22Rv1 (cell line): ENCODE results near the gene LRRIQ4.

Source experiments
- ZFX ChIP-seq: fragments of 450-650 bp; IDR thresholded peaks from 2 replicates; pipeline ENCODE4 v1.6.1; 2017; ENCODE audit warnings: antibody characterized with exemption, borderline replicate concordance
- TF ChIP-seq, protein P1 (sequence below): fragments of 450-650 bp; IDR thresholded peaks from 2 replicates; pipeline ENCODE4 v1.5.1; 2017; ENCODE audit warnings: mild to moderate bottlenecking

DNA sequence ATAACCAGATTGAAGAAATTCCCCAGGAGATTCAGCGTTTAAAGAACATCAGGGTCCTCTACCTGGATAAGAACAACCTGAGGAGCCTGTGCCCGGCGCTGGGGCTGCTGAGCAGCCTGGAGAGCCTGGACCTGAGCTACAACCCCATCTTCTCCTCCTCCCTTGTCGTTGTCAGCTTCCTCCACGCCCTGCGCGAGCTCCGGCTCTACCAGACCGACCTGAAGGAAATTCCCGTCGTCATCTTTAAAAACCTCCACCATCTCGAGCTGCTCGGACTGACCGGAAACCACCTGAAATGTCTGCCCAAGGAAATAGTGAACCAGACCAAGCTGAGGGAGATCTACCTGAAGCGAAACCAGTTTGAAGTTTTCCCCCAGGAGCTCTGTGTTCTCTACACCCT lies 9.4 kb downstream of the LRRIQ4 start:
- TF ChIP-seq, protein P1, sequence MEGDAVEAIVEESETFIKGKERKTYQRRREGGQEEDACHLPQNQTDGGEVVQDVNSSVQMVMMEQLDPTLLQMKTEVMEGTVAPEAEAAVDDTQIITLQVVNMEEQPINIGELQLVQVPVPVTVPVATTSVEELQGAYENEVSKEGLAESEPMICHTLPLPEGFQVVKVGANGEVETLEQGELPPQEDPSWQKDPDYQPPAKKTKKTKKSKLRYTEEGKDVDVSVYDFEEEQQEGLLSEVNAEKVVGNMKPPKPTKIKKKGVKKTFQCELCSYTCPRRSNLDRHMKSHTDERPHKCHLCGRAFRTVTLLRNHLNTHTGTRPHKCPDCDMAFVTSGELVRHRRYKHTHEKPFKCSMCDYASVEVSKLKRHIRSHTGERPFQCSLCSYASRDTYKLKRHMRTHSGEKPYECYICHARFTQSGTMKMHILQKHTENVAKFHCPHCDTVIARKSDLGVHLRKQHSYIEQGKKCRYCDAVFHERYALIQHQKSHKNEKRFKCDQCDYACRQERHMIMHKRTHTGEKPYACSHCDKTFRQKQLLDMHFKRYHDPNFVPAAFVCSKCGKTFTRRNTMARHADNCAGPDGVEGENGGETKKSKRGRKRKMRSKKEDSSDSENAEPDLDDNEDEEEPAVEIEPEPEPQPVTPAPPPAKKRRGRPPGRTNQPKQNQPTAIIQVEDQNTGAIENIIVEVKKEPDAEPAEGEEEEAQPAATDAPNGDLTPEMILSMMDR, result no peak
- no peak for TF ChIP-seq ZFX
